Measurements from ENCODE around the gene PRDM2. TPM values are rescaled to one million over a fixed set of nuclear protein-coding genes. Genes with fewer than 3 reads are reported as not detected.
"Not testable (repeated sequence)": the region's sequence is repeated elsewhere in the genome, so short reads cannot be mapped to it uniquely, and the experiment has no call there.

Gene PRDM2
- total RNA-seq, 1 experiment from 2014 or later, result 9.2 TPM

- DNase-seq (ENCODE audit: low read depth), result no peak
These were observed 708 bp downstream of the PRDM2 start for GRCh38 chr1:13700521-13701270.

DNA sequence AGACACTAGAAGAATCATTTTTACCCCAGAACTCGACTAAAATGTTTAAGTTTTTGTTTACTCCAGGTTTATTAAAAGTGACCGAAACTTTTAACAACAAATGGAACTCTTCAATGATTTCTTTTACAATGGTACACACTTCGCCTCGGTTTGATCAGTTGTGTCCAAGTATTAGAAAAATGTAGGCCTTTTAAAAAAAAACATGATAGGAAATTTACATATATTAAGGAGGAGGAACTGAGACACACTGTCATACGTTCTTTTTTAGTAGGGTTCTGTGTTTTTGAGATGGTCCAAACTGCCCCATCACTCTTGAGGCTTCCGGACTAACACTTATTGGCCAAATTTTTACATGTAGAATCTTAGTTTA, 1.3 kb downstream of the PRDM2 start:
- DNase-seq (ENCODE audit: low read depth), result no peak

DNA sequence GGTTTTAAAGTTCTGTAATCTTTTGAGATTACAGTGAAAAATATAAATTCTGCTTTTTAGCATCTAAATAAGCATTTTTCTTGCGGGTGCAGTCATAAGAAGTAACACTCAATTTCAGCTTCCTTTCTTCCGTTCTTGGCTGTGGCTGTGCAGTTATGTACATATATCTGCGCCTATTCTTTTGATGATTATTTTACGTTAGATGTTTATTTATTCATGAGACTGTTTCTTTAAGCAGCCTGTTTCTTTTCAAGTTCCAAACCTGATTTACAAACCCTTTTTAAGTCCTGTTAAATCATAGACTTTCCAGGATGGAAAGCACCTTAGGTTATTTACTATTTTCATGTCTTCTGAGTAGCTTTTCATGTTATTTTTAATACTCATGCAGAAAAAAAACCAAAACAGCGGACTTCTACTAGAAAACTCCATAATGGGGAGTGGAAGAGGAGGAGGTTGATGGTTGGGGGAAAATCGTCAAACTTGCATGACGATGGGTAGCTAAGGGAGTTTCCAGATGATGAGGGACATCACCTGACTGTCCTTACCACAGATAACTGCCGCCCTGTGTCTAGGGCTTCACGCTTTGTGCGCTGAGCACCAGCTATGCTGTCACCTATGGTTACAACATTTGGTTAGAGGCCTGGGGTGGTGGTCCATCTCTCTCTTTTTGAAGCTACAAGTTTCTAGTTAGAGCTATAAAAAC, 2.6 kb downstream of the PRDM2 start:
- no peak for DNase-seq (ENCODE audit: low read depth)

- no peak for DNase-seq (ENCODE audit: low read depth)
These were observed 3.1 kb downstream of the PRDM2 start for GRCh38 chr1:13703128-13703513.

DNA sequence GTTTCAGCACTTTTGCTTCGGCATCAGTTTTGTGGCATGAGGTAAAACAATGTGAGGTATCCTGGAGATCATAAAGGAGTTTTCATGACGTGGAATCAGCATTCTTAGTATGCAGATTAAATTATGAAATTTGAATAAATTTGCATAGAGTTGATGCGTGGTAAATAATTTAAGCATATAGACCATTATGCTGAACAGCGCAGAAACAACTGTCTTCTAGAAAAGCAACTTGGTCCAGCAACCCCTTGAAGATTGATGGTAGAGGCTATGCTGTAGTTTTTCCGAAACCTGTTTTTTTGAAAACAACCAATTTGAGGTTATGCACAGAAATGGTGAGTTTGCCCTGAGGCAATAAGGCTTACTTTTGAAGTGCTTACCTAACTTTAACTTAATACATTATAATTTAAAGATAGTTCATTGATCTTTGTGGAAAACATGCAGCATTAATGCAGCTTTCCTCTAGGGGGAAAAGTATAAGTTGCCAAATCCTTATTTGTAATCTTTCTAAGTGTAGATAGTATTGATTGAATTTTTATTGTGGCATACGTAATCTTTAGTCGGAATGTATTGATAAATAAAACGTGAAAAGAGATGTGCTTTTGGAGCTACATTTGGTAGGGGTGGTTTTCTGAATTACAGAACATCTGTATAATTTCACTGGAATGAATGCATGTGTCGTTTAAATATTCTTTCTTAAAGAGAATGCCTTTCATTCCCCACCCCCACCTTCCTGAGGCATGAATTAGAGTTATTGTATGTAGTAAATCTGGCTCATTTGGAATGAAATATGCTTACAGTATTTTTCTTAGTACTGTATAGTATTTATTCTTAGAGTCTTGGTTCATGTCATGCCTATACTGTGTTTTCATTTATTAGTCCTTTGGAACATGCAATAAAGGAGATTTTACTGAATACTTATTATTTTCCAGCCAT, 3.8 kb downstream of the PRDM2 start:
- DNase-seq (ENCODE audit: low read depth), result no peak

- DNase-seq (ENCODE audit: low read depth), result no peak
These were observed 6.1 kb downstream of the PRDM2 start for GRCh38 chr1:13706046-13706445.

DNA sequence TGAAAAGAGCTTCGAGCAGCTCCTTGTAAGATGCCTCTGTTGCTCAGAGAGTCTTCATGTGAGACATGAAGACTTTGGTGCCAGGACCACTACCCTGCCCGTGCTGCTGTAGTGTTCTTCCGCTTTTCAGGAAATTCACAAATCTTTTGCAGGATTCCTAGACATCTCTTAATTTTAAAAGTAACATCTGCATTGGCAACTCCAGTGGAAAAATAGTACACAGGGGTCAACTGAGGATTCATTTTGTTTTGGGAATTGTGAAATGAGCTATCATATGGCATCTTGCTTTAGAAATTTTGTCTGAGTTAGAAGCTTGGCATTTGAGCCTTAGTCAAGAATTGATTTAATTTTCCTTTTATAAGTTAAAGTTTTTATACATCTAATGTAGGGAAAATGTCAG, 7.2 kb downstream of the PRDM2 start:
- no peak for DNase-seq (ENCODE audit: low read depth)

DNA sequence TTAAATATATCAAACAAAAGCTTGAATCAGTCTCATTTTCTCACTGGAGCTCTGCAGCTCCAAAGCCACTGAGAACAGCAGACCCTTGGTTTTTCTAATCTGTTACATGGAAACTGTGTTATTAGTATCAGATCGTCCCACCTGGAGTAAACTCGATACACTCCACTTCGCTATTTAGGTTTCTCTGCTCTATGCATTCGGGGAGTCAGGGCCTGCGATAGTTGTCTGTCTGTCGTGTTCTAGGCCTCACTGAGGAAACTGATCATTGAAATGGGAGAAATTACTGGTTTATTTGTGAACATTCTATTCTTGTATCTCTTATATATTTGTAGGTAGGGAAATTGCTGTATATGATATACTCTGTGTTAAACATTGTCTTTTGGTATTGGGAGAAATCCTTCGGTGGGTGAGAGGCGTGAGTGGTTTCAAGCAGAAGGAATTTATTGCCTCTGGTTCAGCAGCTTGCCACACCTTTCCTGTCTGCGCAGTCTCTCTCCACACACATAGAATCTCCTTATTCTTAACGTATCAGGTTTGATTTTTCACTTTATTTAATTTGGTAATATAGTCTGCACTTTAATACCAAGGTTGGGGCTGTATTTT, 8.5 kb downstream of the PRDM2 start:
- DNase-seq (ENCODE audit: low read depth), result no peak

DNA sequence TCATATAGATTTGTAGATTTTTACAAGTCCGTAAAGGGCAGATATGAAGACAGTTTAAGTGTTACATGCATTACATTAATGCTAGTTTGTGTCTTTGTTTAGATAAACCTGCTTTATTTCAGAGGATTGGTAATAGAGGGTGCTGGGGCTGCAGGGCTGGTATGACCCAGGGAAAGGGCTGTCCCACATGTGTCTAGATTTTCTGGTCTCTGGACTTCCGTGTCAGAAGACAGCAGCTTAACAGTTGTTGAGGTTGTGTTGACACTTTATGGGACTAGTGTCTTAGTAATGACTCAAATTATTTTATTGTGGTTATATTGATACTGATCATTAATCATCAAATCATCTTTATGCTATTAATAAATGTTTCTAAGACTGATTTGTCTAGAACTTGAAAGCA, 10.1 kb downstream of the PRDM2 start:
- DNase-seq (ENCODE audit: low read depth), result no peak

DNA sequence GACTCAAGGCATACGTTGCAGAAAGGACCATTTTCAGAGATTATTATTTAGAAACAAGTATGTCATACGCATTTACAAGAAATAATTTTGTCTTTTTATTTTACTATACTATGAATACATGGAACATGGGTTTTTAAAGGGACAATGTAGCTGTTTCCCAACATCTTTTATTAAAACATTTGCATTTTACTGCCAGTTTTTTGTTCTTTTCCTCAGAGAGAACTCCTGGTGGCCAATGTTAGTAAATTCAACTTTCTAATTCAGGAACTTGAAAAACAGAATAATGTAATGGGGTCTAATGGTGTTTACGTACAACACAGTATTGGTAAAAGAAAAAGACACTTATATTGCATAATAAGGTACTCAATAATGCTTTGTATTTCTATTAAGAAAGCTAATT, 14.9 kb downstream of the PRDM2 start:
- DNase-seq (ENCODE audit: low read depth), result no peak

GRCh38 chr1:13715616-13716287, 15.8 kb downstream of the PRDM2 start:
- not testable (repeated sequence) for DNase-seq (ENCODE audit: low read depth)

- peak; percentile 7 for DNase-seq (ENCODE audit: low read depth)
These were observed 22.9 kb downstream of the PRDM2 start for GRCh38 chr1:13722808-13723360.

DNA sequence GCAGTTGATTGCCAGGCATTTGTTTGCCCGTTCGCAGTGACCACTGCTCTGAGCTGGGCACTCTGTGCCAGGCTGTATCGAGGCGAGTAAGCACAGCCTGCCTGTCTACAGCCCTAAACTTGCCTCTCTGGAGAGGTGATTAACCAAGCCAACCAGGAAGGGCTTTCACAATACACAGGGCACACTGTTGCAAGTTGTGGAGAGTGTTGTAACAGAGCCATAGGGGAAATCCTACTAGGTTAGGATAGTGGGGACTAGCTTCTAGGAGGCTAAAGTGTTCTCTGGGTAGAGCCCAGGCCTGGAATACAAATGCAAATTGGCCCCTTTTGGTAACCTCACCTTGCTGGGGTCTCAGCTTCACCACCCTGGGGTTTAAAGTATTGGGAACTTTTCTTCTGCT, 23.8 kb downstream of the PRDM2 start:
- no peak for DNase-seq (ENCODE audit: low read depth)

- DNase-seq (ENCODE audit: low read depth), result peak; percentile 34
These were observed 25.8 kb downstream of the PRDM2 start for GRCh38 chr1:13725714-13726175.

GRCh38 chr1:13728091-13728715, 28.2 kb downstream of the PRDM2 start:
- no peak for DNase-seq (ENCODE audit: low read depth)

- no peak for DNase-seq (ENCODE audit: low read depth)
These were observed 30.3 kb downstream of the PRDM2 start for GRCh38 chr1:13730291-13730690.

- DNase-seq (ENCODE audit: low read depth), result peak; percentile 17
These were observed 30.9 kb downstream of the PRDM2 start for GRCh38 chr1:13730751-13731482.

- DNase-seq (ENCODE audit: low read depth), result no peak
These were observed 31.9 kb downstream of the PRDM2 start for GRCh38 chr1:13731897-13732296.

DNA sequence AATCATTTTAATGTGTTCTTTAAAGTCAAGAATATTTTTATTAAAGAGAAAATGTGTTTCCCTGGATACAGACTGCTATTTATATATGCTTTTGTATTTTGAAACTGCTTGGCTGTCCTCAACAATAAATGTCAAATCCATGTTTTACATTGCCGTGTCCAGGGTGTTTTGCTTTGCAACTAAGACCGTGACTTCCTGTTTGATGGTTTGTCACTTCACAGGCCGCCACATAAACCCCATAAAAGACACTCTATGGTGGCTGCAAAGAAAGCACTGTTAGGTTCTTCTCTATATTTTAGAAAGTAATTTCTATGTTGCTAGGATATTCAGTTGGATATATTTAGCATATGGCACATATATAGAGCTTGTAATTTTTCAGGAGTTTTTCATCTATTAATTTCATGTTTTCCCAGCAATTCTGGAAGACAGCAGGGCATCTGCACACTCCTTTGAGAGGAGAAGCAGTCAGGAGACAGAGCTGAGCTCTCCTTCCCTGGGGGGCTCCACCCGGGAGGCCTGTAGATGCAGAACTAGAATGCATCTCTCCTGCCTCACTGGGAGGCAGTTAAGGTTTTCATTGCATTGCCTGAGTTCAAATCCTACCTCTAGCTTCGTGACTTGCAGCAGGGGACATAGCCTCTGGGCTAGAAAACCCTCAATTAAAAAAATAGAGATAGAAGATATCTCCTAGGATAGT, 33.1 kb downstream of the PRDM2 start:
- no peak for DNase-seq (ENCODE audit: low read depth)
